ENCODE results near the gene BPIFB1.

The BPIFB1 gene

GRCh38 chr20:33333616-33334015, 50.6 kb downstream of the BPIFB1 start:
- Histone ChIP-seq H3K4me3 (ENCODE audit: low read depth in 1 of 2, low read length in 1 of 2) (no peak overlapping the region), H3K27me3 (peaks cover 5% of the 10 kb centered on the region)

GRCh38 chr20:33334111-33334510, 51.1 kb downstream of the BPIFB1 start:
- Histone ChIP-seq H3K27me3 (no peaks in the 10 kb centered on the region), H3K4me1 (ENCODE audit: control insufficient read depth in 1 of 2, insufficient read depth in 1 of 2, low read depth in 1 of 2, low read length in 1 of 2) (no peaks in the 10 kb centered on the region), H3K27ac (no peak overlapping the region), H3K9me3 (no peaks in the 10 kb centered on the region), H3K36me3 (no peaks in the 10 kb centered on the region), H3K4me3 (ENCODE audit: low read depth in 1 of 2, low read length in 1 of 2) (no peak overlapping the region)
- no peak for TF ChIP-seq CTCF (IDR thresholded peaks at IDR 0.05)

More at GRCh38 chr20:33333616-33334015, 50.6 kb downstream of the BPIFB1 start:
- Histone ChIP-seq H3K36me3 (no peaks in the 10 kb centered on the region), H3K9me3 (no peaks in the 10 kb centered on the region), H3K4me1 (ENCODE audit: control insufficient read depth in 1 of 2, insufficient read depth in 1 of 2, low read depth in 1 of 2, low read length in 1 of 2) (no peaks in the 10 kb centered on the region), H3K27ac (no peak overlapping the region)
- TF ChIP-seq CTCF (IDR thresholded peaks at IDR 0.05) = no peak

GRCh38 chr20:33336375-33336774, 53.4 kb downstream of the BPIFB1 start:
- TF ChIP-seq CTCF (IDR thresholded peaks at IDR 0.05) = no peak
- Histone ChIP-seq H3K36me3 (no peaks in the 10 kb centered on the region), H3K4me1 (ENCODE audit: control insufficient read depth in 1 of 2, insufficient read depth in 1 of 2, low read depth in 1 of 2, low read length in 1 of 2) (no peaks in the 10 kb centered on the region), H3K9me3 (no peaks in the 10 kb centered on the region), H3K27me3 (no peaks in the 10 kb centered on the region), H3K27ac (no peak overlapping the region), H3K4me3 (ENCODE audit: low read depth in 1 of 2, low read length in 1 of 2) (no peak overlapping the region)

DNA sequence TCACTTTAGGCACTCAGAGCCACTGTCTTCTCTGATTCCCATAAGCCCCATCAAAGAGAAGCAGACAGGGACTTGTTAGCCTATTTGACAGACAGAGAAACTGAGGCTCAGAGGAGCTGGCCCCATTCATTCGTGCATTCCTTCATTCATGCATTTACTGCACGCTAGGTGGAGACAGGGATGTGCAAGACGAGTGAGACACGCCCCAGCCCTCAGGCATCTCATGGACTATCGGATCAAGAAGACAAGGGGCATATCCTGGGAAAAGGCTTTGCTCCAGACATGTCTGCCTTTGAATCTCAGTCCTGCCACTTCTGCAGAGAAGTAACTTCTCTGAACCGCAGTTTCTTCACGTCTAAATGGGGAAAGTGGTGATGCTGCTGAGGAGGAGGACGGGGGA, 54.1 kb downstream of the BPIFB1 start:
- Histone ChIP-seq H3K27ac (no peak overlapping the region), H3K36me3 (no peaks in the 10 kb centered on the region), H3K4me3 (ENCODE audit: low read depth in 1 of 2, low read length in 1 of 2) (no peak overlapping the region), H3K27me3 (no peaks in the 10 kb centered on the region), H3K9me3 (no peaks in the 10 kb centered on the region), H3K4me1 (ENCODE audit: control insufficient read depth in 1 of 2, insufficient read depth in 1 of 2, low read depth in 1 of 2, low read length in 1 of 2) (no peaks in the 10 kb centered on the region)
- TF ChIP-seq CTCF (IDR thresholded peaks at IDR 0.05) = no peak

DNA sequence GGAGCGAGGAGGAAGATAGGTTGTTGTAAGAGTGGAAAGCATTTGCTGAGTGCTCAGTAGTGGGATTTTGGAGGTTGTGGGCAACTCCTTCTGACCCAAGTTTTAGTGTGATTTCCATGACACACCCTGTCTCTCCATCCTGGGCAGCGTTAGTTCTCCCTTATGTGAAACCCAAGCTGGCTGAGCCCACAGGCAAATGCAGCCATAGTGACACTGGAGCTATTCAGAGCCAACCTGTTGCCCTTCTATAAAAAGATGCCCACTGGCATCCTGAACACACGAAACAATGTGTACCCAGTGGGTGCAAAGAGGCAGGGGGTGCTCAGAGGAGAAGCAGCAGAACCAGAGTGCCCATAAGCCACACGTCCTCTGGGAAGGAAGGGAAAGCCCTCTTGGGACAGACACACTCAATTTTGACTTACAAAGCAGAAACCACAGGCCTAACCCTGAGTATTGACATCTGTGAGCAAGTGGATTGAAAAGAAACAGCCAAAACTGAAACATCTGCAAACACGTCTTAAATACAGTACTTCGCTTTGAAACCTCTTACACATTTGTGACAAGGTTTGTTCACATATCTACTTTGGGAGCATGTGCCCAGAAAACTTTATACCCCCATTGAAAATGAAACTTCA, 54.6 kb downstream of the BPIFB1 start:
- Histone ChIP-seq H3K27ac (no peak overlapping the region), H3K4me3 (ENCODE audit: low read depth in 1 of 2, low read length in 1 of 2) (no peak overlapping the region), H3K9me3 (no peaks in the 10 kb centered on the region), H3K27me3 (no peaks in the 10 kb centered on the region), H3K36me3 (no peaks in the 10 kb centered on the region), H3K4me1 (ENCODE audit: control insufficient read depth in 1 of 2, insufficient read depth in 1 of 2, low read depth in 1 of 2, low read length in 1 of 2) (no peaks in the 10 kb centered on the region)
- no peak for TF ChIP-seq CTCF (IDR thresholded peaks at IDR 0.05)

Measured in neutrophil (primary cell).